ENCODE measurements around the gene VPS51. TPM values are rescaled to one million over a fixed set of nuclear protein-coding genes. Genes with fewer than 3 reads are reported as not detected.
A peak's percentile ranks its signal among the peaks of the same experiment; 100 is the strongest.

The VPS51 gene
- total RNA-seq, 2 donors from 2014 or later, result 206 to 360 TPM

DNA sequence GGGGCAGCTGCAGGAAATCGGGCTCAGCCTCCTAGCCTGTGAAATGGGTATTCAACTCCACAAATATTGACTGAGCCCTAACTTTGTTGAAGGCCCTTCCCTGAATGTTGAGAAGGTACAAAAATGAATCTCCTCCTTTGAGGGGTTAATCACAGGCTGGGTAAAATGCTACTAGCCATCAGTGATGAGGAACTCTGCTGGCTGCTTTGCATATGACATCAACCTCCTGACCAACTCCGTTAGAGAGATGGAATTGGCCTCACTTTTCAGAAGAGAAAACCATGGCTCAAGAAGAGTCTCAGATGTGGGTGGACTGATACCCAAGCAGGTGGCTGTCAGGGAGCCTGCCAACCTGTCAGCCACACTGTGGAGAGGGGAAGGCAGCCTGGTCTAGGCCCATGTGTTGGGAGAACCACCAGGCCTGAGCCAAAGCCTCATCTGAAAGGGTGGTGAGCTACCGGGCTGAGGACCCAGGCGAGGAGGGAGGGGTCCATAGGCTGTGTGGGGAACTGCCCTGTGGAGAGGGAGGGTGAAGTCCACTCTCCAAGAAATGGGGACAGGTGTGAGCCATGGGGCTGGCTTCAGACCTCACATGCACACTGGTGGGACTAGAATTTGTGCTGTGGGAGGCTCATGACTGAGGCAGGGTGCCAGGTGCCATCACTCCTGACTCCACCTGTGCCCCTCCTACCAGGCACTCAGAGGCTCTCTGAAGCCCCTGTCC is 23.9 kb upstream of the VPS51 start:
- Histone ChIP-seq H3K36me3 (replicated peaks in 1 of 2; ENCODE audit: insufficient read depth in 1 of 2, low read depth in 2 of 2) (no peaks in the 10 kb centered on the region), H3K27me3 (no peaks in the 10 kb centered on the region), H3K4me1 (no peaks in the 10 kb centered on the region), H3K4me3 (no peak overlapping the region), H3K27ac (no peak overlapping the region), H3K9me3 (no peaks in the 10 kb centered on the region)
- intact Hi-C loops (cut with DNase I), result no loop called here
- DNase-seq (no peak), ATAC-seq (no peak)
- TF ChIP-seq POLR2A (IDR thresholded peaks at IDR 0.05), result no peak
- WGBS, 2 donors, result 38 to 52% methylated on average over 2 to 4 of the region's 4 CpGs

DNA sequence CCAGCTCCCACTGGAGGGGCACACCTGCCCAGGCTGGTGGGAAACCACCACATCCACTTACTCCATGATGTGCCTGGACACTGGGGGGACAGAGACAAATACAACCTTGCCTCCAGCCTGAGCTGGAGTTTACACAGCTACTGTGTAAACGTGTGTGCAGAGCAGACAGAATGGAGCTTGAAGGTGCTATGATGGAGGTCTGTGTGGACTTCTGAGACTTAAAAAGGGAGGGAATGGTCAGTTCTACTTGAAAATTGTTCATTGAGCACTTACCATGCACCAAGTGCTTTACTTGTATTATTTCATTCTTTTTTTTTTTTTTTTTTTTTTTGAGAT is 23.4 kb upstream of the VPS51 start:
- intact Hi-C loops (cut with DNase I), result no loop called here
- no peak for TF ChIP-seq POLR2A (IDR thresholded peaks at IDR 0.05)
- TF ChIP-seq, protein P1, sequence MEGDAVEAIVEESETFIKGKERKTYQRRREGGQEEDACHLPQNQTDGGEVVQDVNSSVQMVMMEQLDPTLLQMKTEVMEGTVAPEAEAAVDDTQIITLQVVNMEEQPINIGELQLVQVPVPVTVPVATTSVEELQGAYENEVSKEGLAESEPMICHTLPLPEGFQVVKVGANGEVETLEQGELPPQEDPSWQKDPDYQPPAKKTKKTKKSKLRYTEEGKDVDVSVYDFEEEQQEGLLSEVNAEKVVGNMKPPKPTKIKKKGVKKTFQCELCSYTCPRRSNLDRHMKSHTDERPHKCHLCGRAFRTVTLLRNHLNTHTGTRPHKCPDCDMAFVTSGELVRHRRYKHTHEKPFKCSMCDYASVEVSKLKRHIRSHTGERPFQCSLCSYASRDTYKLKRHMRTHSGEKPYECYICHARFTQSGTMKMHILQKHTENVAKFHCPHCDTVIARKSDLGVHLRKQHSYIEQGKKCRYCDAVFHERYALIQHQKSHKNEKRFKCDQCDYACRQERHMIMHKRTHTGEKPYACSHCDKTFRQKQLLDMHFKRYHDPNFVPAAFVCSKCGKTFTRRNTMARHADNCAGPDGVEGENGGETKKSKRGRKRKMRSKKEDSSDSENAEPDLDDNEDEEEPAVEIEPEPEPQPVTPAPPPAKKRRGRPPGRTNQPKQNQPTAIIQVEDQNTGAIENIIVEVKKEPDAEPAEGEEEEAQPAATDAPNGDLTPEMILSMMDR (IDR thresholded peaks at IDR 0.05), result no peak
- WGBS, 2 donors, result 11 to 32% methylated on average over 1 of the region's 1 CpG

DNA sequence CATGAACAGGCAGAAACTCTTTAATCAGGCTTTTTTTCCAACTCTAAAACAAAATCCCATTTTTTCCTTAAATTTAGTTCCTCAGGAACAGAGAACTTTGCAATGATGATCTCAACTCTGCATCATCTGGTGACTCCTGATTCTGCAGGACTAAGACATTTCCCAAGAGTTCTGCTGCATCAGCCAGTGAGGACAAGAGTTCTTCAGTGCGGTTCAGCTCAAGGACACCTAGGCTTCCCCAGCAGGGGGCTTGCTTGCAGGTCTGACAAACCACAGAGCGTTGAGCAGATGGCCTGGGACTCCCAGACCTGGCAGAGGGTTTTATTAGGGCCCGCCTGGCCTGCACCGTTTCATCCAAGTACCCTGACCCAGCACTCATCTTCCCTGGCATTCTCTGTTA is 18.6 kb upstream of the VPS51 start:
- Histone ChIP-seq H3K9me3 (no peaks in the 10 kb centered on the region), H3K27ac (no peak overlapping the region), H3K4me1 (peaks cover 5% of the 10 kb centered on the region), H3K27me3 (no peaks in the 10 kb centered on the region), H3K4me3 (no peak overlapping the region), H3K36me3 (replicated peaks in 1 of 2; ENCODE audit: insufficient read depth in 1 of 2, low read depth in 2 of 2) (no peaks in the 10 kb centered on the region)
- TF ChIP-seq, protein P1 (IDR thresholded peaks at IDR 0.05), result no peak
- no peak for TF ChIP-seq POLR2A (IDR thresholded peaks at IDR 0.05)
- intact Hi-C loops (cut with DNase I), result no loop called here
- DNase-seq (no peak), ATAC-seq (no peak)
- 69 to 77% methylated on average over 4 of the region's 4 CpGs for WGBS, 2 donors

More for the DNA sequence above, 23.4 kb upstream of the VPS51 start:
- H3K4me3 ChIP-seq, result no peak overlapping the region
- no peaks in the 10 kb centered on the region for H3K36me3 ChIP-seq (replicated peaks in 1 of 2; ENCODE audit: insufficient read depth in 1 of 2, low read depth in 2 of 2)
- no peaks in the 10 kb centered on the region for H3K27me3 ChIP-seq
- H3K9me3 ChIP-seq, result no peaks in the 10 kb centered on the region
- ATAC-seq (no peak), DNase-seq (no peak)
- H3K4me1 ChIP-seq, result no peaks in the 10 kb centered on the region
- no peak overlapping the region for H3K27ac ChIP-seq

DNA sequence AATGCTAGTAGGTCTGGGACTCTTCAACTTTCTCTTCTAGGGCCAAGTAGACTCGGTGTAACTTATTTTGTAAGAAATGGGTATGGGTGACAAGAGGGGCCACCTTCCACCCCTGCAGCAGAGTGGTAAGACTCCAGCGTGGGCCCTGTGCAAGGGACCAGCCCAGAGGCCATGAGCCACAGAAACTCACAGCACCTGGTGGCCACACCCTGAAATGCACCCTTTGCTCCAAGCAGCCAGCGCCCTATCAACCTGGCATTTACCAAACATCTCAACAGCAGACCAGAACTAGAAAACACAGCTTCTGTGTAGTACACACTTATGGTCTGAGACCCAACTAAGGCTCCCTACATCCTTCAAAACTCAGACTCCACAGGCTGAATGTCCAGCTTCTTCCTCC is 17.9 kb upstream of the VPS51 start:
- Histone ChIP-seq H3K9me3 (no peaks in the 10 kb centered on the region), H3K27ac (no peak overlapping the region), H3K4me1 (peaks cover 5% of the 10 kb centered on the region), H3K27me3 (no peaks in the 10 kb centered on the region), H3K4me3 (no peak overlapping the region), H3K36me3 (replicated peaks in 1 of 2; ENCODE audit: insufficient read depth in 1 of 2, low read depth in 2 of 2) (no peaks in the 10 kb centered on the region)
- WGBS, 2 donors, result 39% methylated on average over 3 of the region's 3 CpGs
- peak; percentile 93 for ATAC-seq
- peak; percentile 71 to 84 (median 76) for DNase-seq
- no peak for TF ChIP-seq POLR2A (IDR thresholded peaks at IDR 0.05)
- TF ChIP-seq, protein P1 (IDR thresholded peaks at IDR 0.05), result peak; percentile 64 to 82 (median 74)
- intact Hi-C loops (cut with DNase I), result no loop called here

DNA sequence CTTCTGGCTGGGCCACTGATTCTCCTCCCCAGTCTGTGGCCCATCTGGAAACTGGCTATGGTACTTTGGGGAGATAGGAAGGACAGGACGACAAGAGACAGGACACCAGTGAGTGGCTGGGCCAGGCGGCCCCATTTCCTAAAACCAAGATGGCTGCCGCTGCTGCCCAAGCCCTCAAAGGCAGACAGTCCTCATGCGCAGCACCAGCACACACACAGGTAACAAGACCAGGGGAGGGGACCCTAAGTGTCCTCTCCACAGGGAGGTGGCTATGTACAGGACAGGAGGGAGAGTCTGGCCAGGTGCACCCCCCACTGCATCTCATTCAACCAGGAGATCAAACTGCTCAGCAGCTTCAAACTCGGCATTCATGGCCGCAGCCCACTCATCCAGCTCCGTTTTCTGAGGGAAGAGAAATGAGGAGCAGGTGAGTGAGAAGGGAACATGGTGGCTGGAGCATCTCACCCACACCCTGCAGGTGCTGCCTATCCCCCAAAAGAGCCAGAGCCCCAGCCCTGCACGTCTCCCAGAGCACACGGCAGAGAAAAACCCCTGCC is 17.1 kb upstream of the VPS51 start:
- H3K4me1 ChIP-seq, result peaks cover 9% of the 10 kb centered on the region
- TF ChIP-seq POLR2A (IDR thresholded peaks at IDR 0.05), result no peak
- TF ChIP-seq, protein P1 (IDR thresholded peaks at IDR 0.05), result no peak
- no peak for ATAC-seq
- H3K9me3 ChIP-seq, result no peaks in the 10 kb centered on the region
- H3K36me3 ChIP-seq (replicated peaks in 1 of 2; ENCODE audit: insufficient read depth in 1 of 2, low read depth in 2 of 2), result no peaks in the 10 kb centered on the region
- no peak overlapping the region for H3K27ac ChIP-seq
- intact Hi-C loops (cut with DNase I), result no loop called here
- no peaks in the 10 kb centered on the region for H3K27me3 ChIP-seq
- no peak for DNase-seq
- H3K4me3 ChIP-seq, result no peak overlapping the region
- 82 to 88% methylated on average over 9 of the region's 9 CpGs for WGBS, 2 donors
